Tongue (tissue), 2 donors: ENCODE results near the gene PAQR6. TPM values are rescaled to one million over a fixed set of nuclear protein-coding genes. Genes with fewer than 3 reads are reported as not detected.
"Not testable (repeated sequence)": the region's sequence is repeated elsewhere in the genome, so short reads cannot be mapped to it uniquely, and the experiment has no call there.

Source experiments
- DNase-seq: peaks from one replicate; pipeline ENCODE4 v3.0.0-alpha.2; 2015
- total RNA-seq: library from RNA; depleted of rRNA; stranded (reverse); fragments of >200 nt; gene quantifications from one replicate; pipeline ENCODE4 v1.2.3, GENCODE V29; 2014

PAQR6 gene
- total RNA-seq, 1 donor from 2014 or later, result 1.0 TPM

- no peak for DNase-seq
Measured at GRCh38 chr1:156230473-156230837, 17.4 kb downstream of the PAQR6 start.

- no peak for DNase-seq
Measured at GRCh38 chr1:156229809-156230472, 17.9 kb downstream of the PAQR6 start.

- DNase-seq, result no peak
Measured at GRCh38 chr1:156228501-156228900, 19.4 kb downstream of the PAQR6 start.

GRCh38 chr1:156226782-156227181 is 21.1 kb downstream of the PAQR6 start:
- no peak for DNase-seq

DNA sequence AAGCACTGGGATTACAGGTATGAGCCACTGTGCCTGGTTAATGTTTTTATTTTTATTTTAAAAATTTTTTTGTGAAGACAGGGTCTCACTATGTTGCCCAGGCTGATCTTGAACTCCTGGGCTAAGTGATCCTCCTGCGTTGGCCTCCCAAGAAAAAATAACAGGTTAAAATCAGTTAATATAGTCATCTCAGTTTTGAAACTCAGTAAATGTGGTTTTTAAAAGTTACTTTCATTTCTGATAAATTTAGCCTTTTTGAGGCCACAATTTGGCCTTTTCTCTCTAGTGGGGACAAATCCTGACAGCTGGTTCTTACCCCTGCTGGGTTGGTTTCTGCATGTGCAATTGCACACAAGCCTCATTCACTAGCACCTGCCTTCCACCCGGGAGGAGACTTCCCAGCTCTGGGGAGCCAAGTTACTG is 21.7 kb downstream of the PAQR6 start:
- DNase-seq, result no peak

GRCh38 chr1:156225677-156226014 is 22.2 kb downstream of the PAQR6 start:
- no peak for DNase-seq

- DNase-seq, result no peak
Measured at GRCh38 chr1:156221986-156222692, 25.7 kb downstream of the PAQR6 start.

GRCh38 chr1:156220226-156220625 is 27.6 kb downstream of the PAQR6 start:
- no peak for DNase-seq

DNA sequence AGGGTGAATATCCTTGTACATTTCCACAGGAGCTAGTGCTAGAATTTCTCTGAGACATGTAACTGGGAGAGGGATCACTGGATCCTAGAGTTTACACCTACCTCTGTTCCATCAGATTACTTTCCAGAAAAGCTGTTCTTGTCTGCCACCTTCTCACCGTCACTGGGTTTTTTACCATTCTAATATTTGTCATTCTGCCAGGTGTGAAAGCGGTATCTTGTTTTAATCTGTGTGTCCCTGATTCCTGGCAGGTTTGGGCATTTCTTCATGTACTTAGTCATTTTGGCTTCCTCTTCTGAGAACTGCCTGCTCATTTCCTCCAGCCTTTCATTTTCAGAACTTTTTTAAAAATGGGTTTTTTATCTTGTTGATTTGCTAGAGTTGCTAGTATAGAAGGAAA is 30.0 kb downstream of the PAQR6 start:
- no peak for DNase-seq

DNA sequence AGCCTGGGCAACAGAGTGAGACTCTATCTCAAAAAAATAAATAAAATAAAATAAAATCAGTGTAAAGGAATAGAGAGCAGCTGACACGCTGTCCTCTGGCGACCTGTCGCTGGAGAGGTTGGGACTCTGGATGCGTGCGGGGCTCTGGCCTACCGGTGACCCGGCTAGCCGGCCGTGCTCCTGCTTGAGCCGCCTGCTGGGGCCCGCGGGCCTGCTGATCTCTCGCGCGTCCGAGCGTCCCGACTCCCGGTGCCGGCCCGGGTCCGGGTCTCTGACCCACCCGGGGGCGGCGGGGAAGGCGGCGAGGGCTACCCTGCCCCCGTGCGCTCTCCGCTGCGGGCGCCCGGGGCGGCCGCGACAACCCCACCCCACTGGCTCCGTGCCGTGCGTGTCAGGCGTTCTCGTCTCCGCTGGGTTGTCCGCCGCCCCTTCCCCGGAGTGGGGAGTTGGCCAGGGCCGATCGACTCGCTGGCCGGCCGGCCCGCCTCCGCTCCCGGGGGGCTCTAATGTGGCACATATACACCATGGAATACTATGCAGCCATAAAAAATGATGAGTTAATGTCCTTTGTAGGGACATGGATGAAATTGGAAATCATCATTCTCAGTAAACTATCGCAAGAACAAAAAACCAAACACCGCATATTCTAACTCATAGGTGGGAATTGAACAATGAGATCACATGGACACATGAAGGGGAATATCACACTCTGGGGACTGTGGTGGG is 31.3 kb downstream of the PAQR6 start:
- DNase-seq, result not testable (repeated sequence)

DNA sequence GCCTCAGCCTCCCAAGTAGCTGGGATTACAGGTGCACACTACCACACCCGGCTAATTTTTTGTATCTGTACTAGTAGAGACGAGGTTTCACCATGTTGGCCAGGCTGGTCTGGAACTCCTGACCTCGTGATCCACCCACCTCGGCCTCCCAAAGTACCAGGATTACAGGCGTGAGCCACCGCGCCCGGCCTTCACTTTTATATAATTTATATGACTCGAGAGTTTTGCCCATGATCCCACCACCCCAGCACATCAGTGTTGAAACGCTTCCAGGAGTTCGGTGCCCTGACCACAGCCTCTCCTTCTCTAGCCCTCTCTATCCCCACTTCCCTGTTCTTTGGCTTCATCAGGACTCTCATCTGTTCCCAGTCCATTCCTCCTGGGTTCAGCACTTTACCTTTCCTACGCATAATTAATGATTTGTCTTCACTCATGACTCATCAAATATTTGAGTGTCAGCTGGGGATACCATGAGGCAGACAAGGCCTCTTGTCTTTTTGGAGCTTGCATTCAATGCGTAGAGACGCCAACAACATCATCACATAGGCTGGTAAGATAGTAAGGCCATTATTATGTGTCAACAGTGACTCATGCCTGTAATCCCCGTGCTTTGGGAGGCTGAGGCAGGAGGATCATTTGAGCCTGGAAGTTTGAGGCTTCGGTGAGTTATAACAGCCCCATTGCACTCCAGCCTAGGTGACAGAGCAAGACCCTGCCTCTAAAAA is 33.7 kb downstream of the PAQR6 start:
- no peak for DNase-seq

GRCh38 chr1:156213644-156213966 is 34.3 kb downstream of the PAQR6 start:
- no peak for DNase-seq

DNA sequence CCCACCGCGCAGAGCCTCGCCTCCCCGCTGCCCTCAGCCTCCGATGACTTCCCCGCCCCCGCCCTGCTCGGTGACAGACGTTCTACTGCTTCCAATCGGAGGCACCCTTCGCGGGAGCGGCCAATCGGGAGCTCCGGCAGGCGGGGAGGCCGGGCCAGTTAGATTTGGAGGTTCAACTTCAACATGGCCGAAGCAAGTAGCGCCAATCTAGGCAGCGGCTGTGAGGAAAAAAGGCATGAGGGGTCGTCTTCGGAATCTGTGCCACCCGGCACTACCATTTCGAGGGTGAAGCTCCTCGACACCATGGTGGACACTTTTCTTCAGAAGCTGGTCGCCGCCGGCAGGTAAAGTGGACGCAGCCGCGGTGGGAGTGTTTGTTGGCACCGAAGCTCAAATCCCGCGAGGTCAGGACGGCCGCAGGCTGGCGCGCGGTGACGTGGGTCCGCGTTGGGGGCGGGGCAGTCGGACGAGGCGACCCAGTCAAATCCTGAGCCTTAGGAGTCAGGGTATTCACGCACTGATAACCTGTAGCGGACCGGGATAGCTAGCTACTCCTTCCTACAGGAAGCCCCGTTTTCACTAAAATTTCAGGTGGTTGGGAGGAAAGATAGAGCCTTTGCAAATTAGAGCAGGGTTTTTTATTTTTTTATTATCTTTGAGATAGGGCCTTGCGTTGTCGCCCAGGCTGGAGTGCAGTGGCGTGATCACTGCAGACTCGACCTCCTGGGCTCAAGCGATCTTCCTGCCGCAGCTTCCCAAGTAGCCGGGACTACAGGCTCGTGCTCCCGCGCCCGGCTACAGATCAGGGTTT is 34.8 kb downstream of the PAQR6 start, which contains the start of gene PMF1:
Gene PMF1, plus strand, starts transcription at position 175 of the 811 bp plus-strand sequence. Its CDS starts 9 bp downstream, at position 184.
- DNase-seq, result peak; percentile 98

DNA sequence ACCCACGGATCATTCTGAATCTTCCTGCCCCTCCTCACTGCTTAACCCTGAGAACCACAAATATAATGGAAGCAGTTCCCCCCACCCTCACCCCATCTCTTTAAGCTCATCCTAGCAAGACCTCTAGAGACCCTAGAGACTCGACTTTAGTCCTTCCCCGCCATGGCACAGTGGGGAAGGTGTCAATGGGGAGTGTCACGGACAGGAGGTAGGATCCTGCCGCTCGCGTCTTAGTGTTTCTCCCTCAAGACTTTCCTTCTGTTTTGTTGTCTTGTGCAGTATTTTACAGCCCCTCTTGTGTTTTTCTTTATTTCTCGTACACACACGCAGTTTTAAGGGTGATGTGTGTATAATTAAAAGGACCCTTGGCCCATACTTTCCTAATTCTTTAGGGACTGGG is 35.7 kb downstream of the PAQR6 start:
- DNase-seq, result no peak

DNA sequence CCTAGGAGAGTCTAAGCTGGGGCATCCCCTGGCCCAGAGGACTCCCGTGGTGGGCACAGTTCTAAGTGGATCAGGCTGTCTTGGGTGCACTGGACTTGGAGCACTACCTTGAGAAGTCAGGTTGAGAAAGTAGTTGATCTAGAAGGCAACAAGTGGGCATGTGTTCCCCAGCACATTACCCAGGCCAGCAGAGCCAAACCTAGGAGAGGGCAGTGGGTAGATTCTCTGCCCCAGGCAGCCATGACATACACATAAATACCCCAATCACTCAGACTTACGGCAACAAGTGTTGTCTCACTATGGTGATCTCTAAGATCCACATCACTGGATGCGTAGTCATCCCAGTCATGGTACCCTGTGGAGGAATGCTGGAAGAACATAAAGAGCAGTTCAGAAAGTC is 36.6 kb downstream of the PAQR6 start:
- DNase-seq, result no peak

DNA sequence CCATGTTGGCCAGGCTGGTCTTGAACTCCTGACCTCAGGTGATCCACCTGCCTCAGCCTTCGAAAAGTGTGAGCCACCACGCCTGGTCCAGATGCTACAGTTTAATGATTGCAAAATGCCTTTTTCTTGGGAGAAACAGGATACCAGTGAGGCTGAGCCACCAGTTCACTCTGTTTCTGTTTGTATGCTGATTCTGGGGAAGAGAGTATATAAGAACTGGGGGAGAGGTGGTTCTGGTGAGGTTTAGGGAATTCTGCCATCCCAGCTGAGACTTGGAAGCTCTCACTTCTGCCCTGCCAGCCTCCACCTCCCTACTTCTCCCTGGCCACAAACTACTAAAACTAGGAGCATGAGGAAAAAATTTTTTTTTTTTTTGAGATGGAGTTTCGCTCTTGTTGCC is 43.2 kb downstream of the PAQR6 start:
- no peak for DNase-seq

GRCh38 chr1:156203331-156203730 is 44.5 kb downstream of the PAQR6 start:
- no peak for DNase-seq

DNA sequence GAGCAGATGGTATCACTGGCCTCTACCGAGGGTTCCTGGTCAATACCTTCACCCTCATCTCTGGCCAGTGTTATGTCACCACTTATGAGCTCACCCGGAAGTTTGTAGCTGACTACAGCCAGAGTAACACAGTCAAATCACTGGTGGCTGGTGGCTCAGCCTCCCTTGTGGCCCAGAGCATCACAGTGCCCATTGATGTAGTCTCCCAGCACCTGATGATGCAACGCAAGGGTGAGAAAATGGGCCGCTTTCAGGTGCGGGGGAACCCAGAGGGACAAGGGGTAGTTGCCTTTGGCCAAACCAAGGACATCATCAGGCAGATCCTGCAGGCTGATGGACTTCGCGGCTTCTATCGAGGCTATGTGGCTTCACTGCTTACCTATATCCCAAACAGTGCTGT is 47.8 kb downstream of the PAQR6 start:
- no peak for DNase-seq

DNA sequence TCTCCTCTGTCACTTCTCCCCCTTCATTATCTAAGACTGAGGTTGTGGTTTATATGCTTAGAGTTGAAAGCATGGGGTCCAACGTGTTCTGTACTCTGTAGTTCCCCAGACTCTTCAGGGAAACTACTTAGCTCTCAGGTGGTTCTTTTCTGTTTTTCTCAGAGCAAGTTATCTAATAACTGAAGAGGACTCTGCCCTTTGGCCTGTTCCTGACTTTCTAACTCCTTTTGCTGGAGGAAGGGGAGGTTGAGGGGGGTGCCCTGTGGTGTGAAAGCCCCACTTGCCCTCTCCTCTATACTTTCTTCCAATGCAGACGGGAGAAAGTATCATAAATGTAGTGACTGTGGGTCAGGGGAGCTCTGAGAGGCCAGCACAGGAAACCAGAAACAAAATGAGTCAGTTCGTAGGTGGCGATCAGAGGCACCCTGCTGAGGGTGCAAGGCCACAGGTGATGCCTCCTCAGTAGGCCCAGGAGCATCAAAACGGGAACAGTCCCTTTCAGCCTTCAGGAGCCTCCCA is 49.0 kb downstream of the PAQR6 start:
- DNase-seq, result no peak

DNA sequence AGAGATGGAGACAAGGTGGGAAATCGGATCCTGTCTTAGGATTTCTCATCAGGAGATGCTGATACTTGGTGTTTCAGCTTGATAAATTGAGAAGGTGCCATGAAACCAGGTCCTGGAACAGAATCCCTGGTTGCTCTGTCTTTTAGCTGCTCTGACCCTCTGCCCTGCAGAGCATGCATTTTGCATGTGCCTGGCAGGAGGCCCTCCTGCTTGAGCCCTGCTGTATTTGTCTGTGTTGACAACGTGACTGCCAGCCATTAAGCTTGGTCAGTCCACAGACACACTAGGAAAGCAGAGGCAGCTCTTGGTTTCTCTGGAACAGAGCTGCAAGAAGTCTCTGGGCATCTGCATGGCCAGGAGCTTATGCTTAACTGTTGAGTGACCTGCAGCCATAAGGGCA is 51.4 kb downstream of the PAQR6 start:
- DNase-seq, result no peak

DNA sequence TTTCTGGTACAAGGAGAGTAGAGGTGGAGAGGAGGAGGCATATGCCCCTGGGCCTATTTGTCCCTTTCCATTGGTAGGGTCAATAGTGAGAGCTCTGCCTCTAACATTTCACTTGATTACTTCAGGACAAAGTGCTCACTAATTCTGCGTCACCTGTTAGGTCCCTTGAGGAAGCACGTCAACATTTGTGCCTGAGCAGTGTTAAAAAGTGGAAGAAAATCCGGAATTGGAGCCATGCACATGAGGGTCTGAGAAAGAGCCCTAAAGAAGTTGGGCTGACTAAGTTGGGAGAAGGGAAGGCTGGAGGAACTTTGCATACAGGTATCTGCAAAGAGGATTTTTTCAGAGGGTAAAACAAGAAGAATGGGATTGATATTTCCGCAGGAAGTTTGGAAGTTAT is 52.0 kb downstream of the PAQR6 start:
- no peak for DNase-seq

- DNase-seq, result no peak
Measured at GRCh38 chr1:156194300-156194652, 53.6 kb downstream of the PAQR6 start.
